ENCODE measurements around the gene LIM2. TPM values are rescaled to one million over a fixed set of nuclear protein-coding genes. Genes with fewer than 3 reads are reported as not detected.

The LIM2 gene
- total and polyA plus RNA-seq, 2 donors: not detected

DNA sequence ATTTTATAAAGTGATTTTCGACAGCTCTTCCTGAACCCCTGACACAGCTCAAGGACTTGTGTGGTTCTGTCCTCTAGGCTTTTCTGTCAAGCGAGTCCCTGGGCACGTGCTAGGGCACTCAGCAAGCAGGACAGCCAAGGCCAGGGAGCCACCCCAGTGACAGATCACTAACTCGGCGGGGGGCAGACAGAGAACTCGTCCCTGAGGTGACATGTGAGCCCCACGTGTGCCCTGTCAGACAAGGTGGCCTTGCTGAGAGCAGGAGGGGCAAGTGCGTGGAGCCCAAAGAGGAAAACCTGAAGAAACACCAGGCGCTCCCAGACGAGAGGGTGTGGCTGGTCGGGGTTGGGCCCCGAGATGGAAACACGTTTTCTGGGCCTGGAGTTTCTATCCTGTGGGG, 26.5 kb downstream of the LIM2 start:
- no peak overlapping the region for H3K27ac ChIP-seq (ENCODE audit: low read depth in 1 of 2, low read length in 1 of 2)
- peaks cover 6 to 53% of the 10 kb centered on the region in 2 donors for H3K4me1 ChIP-seq (ENCODE audit: control insufficient read depth in 2 of 2, insufficient read depth in 2 of 2, low read length in 2 of 2)
- no peaks in the 10 kb centered on the region for H3K9me3 ChIP-seq (ENCODE audit: control insufficient read depth in 2 of 2, insufficient read depth in 1 of 2, low read length in 1 of 2)
- no peak for DNase-seq (ENCODE audit: low read depth in 6 of 9, low spot score in 9 of 9)
- no peaks in the 10 kb centered on the region for H3K27me3 ChIP-seq (ENCODE audit: control insufficient read depth in 2 of 2, insufficient read depth in 1 of 2, low read length in 1 of 2)
- WGBS: 97% methylated on average over 13 of the region's 13 CpGs
- no peak overlapping the region for H3K4me3 ChIP-seq (ENCODE audit: low read length in 2 of 2)
- H3K36me3 ChIP-seq (ENCODE audit: control insufficient read depth in 2 of 2, insufficient read depth in 2 of 2, low read length in 1 of 2): no peaks in the 10 kb centered on the region

DNA sequence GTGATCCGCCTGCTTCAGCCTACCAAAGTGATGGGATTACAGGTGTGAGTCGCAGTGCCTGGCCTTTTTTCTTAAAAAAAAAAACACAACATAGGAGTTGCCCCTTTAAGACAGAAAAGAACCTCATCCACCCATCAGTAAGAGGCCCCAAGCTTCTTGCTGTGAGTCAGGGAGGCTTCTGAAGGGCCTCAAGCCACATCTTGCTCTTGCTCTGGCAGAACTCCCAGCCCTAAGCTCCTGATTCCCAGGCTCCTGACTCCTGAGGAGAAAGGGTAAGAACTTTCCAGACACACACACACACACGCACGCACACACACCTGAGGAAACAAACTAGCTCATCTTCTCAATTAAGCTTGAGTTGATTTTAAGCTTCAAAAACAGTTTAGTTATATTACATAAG, 28.5 kb downstream of the LIM2 start:
- Histone ChIP-seq H3K9me3 (ENCODE audit: control insufficient read depth in 2 of 2, insufficient read depth in 1 of 2, low read length in 1 of 2) (no peaks in the 10 kb centered on the region), H3K27me3 (ENCODE audit: control insufficient read depth in 2 of 2, insufficient read depth in 1 of 2, low read length in 1 of 2) (no peaks in the 10 kb centered on the region), H3K36me3 (ENCODE audit: control insufficient read depth in 2 of 2, insufficient read depth in 2 of 2, low read length in 1 of 2) (no peaks in the 10 kb centered on the region), H3K4me3 (ENCODE audit: low read length in 2 of 2) (no peak overlapping the region), H3K4me1 (ENCODE audit: control insufficient read depth in 2 of 2, insufficient read depth in 2 of 2, low read length in 2 of 2) (peaks cover 10 to 46% of the 10 kb centered on the region in 2 donors), H3K27ac (ENCODE audit: low read depth in 1 of 2, low read length in 1 of 2) (peak overlapping the region in 1 of 2 donors; percentile 19)
- 92% methylated on average over 4 of the region's 4 CpGs for WGBS
- DNase-seq (ENCODE audit: low read depth in 6 of 9, low spot score in 9 of 9): no peak

DNA sequence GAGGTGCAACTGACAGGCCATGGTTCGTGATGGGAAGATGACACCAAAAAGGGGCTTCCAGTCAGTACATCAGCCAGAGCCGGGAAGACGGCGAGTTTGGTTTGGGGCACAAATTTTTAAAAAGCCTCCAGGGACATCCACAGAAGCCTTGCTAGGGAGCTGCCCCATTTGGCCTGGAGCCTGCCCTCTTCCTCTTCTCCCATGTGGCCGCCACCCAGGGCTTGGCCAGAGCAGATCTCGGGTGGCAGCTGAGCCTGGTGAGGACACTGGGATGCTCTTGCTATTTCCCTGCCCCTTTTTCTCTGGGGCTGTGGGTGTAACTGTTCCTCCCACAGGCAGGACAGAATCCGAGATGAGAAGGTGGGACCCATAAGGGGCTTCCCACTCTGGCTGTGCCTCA, 29.8 kb downstream of the LIM2 start:
- 96% methylated on average over 7 of the region's 7 CpGs for WGBS
- no peaks in the 10 kb centered on the region for H3K9me3 ChIP-seq (ENCODE audit: control insufficient read depth in 2 of 2, insufficient read depth in 1 of 2, low read length in 1 of 2)
- H3K27me3 ChIP-seq (ENCODE audit: control insufficient read depth in 2 of 2, insufficient read depth in 1 of 2, low read length in 1 of 2): no peaks in the 10 kb centered on the region
- H3K4me3 ChIP-seq (ENCODE audit: low read length in 2 of 2): no peak overlapping the region
- peaks cover 0 to 1% of the 10 kb centered on the region in 2 donors for H3K36me3 ChIP-seq (ENCODE audit: control insufficient read depth in 2 of 2, insufficient read depth in 2 of 2, low read length in 1 of 2)
- peaks cover 14 to 44% of the 10 kb centered on the region in 2 donors for H3K4me1 ChIP-seq (ENCODE audit: control insufficient read depth in 2 of 2, insufficient read depth in 2 of 2, low read length in 2 of 2)
- DNase-seq (ENCODE audit: low read depth in 6 of 9, low spot score in 9 of 9): no peak
- no peak overlapping the region for H3K27ac ChIP-seq (ENCODE audit: low read depth in 1 of 2, low read length in 1 of 2)

DNA sequence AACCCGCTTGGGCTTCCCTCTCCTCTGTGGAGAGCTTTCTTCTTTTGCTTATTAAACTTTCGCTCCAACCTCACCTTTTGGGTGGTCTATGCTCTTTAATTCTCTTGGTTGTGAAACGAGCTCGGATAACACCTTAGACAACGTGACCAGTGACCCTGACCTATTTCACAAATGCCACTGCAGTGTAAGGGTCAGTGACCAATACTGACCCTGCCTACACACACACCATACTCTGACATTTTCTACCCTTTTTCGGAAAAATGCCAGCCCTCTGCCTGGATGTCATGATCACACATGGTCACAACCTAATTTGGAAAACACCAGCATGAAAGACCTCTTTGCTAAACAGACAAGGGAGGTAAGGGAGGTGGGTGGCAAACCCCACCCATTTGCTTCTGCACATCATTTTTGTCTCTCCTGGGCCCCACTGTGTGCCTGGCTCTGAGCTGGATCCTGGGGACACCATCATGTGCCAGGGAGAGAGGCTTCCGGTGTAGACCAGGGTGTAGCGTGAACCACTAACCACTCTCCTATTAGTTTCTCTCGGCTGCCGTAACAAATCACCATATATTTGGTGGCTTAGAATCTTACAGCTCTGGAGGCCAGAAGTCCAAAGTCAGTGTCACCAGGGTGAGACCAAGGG, 31.5 kb downstream of the LIM2 start:
- H3K27me3 ChIP-seq (ENCODE audit: control insufficient read depth in 2 of 2, insufficient read depth in 1 of 2, low read length in 1 of 2): no peaks in the 10 kb centered on the region
- no peak for DNase-seq (ENCODE audit: low read depth in 6 of 9, low spot score in 9 of 9)
- WGBS: 98% methylated on average over 10 of the region's 10 CpGs
- H3K9me3 ChIP-seq (ENCODE audit: control insufficient read depth in 2 of 2, insufficient read depth in 1 of 2, low read length in 1 of 2): no peaks in the 10 kb centered on the region
- H3K36me3 ChIP-seq (ENCODE audit: control insufficient read depth in 2 of 2, insufficient read depth in 2 of 2, low read length in 1 of 2): peaks cover 8 to 13% of the 10 kb centered on the region in 2 donors
- H3K4me3 ChIP-seq (ENCODE audit: low read length in 2 of 2): no peak overlapping the region
- H3K27ac ChIP-seq (ENCODE audit: low read depth in 1 of 2, low read length in 1 of 2): no peak overlapping the region
- peaks cover 8 to 33% of the 10 kb centered on the region in 2 donors for H3K4me1 ChIP-seq (ENCODE audit: control insufficient read depth in 2 of 2, insufficient read depth in 2 of 2, low read length in 2 of 2)

DNA sequence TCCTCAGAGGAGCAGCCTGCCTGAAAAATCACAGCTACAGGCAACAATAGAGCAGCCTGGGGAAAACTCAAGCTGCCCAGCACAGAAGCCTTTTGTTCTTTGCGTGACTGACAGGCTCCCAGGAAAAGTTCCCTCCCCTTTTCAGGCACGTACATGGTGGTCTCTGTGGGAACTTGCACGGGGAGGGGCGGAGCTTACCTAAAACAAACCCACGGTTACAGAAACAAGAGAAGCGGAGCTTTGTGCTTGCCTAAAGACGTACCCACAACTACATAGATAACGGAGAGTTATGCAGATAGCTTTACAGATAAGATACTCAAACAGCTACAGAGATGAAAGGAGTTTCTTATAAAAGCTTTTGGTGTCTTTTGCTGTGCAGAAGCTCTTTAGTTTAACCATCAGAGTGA, 33.0 kb downstream of the LIM2 start:
- peak overlapping the region; percentile 73 to 80 for H3K27ac ChIP-seq (ENCODE audit: low read depth in 1 of 2, low read length in 1 of 2)
- H3K4me1 ChIP-seq (ENCODE audit: control insufficient read depth in 2 of 2, insufficient read depth in 2 of 2, low read length in 2 of 2): peaks cover 8 to 31% of the 10 kb centered on the region in 2 donors
- H3K36me3 ChIP-seq (ENCODE audit: control insufficient read depth in 2 of 2, insufficient read depth in 2 of 2, low read length in 1 of 2): peaks cover 16 to 27% of the 10 kb centered on the region in 2 donors
- H3K9me3 ChIP-seq (ENCODE audit: control insufficient read depth in 2 of 2, insufficient read depth in 1 of 2, low read length in 1 of 2): no peaks in the 10 kb centered on the region
- H3K4me3 ChIP-seq (ENCODE audit: low read length in 2 of 2): no peak overlapping the region
- H3K27me3 ChIP-seq (ENCODE audit: control insufficient read depth in 2 of 2, insufficient read depth in 1 of 2, low read length in 1 of 2): no peaks in the 10 kb centered on the region
- WGBS: 6% methylated on average over 8 of the region's 8 CpGs
- DNase-seq (ENCODE audit: low read depth in 6 of 9, low spot score in 9 of 9): peak in 8 of 9 donors; percentile 76 to 94 (median 86)

DNA sequence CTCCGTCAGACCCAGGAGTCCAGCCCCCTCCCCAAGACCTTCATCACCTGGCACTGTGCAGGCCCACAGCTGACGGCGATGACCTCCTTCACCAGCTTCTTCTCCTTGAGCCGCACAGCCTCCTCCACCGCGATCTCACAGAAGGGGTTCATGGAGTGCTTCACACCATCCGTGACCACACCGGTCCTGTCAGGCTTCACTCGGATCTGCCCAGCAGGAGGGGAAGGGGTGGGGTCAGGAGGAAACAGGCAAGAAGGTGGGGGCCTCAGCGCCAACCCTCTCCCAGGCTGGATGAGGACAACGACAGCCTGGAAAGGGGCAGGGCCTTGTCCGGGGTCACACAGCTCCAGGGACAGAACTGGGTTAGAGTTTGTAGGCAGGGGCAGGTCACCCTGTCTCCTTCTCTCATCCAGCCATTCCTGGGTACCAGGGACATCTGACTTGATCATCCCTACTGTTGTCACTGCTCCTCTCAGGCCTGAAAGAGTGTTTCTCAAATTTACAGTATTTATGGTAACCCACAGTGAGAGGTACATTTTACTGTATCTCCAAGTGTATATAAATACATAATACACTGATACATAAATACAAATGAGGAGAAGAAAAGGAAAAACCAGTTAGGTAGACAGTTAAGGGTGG, 33.6 kb downstream of the LIM2 start:
- Histone ChIP-seq H3K27me3 (ENCODE audit: control insufficient read depth in 2 of 2, insufficient read depth in 1 of 2, low read length in 1 of 2) (no peaks in the 10 kb centered on the region), H3K36me3 (ENCODE audit: control insufficient read depth in 2 of 2, insufficient read depth in 2 of 2, low read length in 1 of 2) (peaks cover 18 to 31% of the 10 kb centered on the region in 2 donors), H3K27ac (ENCODE audit: low read depth in 1 of 2, low read length in 1 of 2) (peak overlapping the region; percentile 73 to 80), H3K9me3 (ENCODE audit: control insufficient read depth in 2 of 2, insufficient read depth in 1 of 2, low read length in 1 of 2) (no peaks in the 10 kb centered on the region), H3K4me3 (ENCODE audit: low read length in 2 of 2) (no peak overlapping the region), H3K4me1 (ENCODE audit: control insufficient read depth in 2 of 2, insufficient read depth in 2 of 2, low read length in 2 of 2) (peaks cover 8 to 26% of the 10 kb centered on the region in 2 donors)
- no peak for DNase-seq (ENCODE audit: low read depth in 6 of 9, low spot score in 9 of 9)
- 93% methylated on average over 12 of the region's 12 CpGs for WGBS

DNA sequence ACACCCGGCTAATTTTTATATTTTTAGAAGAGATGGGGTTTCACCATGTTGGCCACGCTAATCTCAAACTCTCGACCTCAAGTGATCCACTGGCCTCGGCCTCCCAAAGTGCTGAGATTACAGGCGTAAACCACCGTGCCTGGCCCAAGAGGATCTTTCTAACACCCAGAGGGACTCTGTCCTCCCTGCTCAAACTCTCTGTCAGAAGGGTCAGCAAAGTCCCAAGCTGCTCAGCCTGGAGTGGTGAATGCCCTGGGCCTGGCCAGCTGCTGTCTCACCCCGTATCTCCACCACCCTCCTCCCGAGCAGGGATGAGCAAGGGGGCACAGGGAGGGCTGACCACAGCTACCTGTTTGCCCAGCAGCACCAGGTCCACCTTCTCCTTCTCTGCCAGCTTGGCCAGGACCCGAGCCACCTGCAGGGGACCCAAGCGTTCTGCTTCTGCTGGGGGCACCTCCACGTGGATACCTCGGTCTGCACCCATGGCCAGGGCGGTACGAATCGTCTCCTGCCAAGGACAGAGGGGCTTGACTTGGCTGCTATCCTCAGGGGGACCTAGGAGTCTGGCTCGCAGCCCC, 34.9 kb downstream of the LIM2 start:
- no peaks in the 10 kb centered on the region for H3K27me3 ChIP-seq (ENCODE audit: control insufficient read depth in 2 of 2, insufficient read depth in 1 of 2, low read length in 1 of 2)
- no peak for DNase-seq (ENCODE audit: low read depth in 6 of 9, low spot score in 9 of 9)
- no peak overlapping the region for H3K27ac ChIP-seq (ENCODE audit: low read depth in 1 of 2, low read length in 1 of 2)
- WGBS: 97% methylated on average over 16 of the region's 16 CpGs
- H3K36me3 ChIP-seq (ENCODE audit: control insufficient read depth in 2 of 2, insufficient read depth in 2 of 2, low read length in 1 of 2): peaks cover 18 to 31% of the 10 kb centered on the region in 2 donors
- no peaks in the 10 kb centered on the region for H3K9me3 ChIP-seq (ENCODE audit: control insufficient read depth in 2 of 2, insufficient read depth in 1 of 2, low read length in 1 of 2)
- no peak overlapping the region for H3K4me3 ChIP-seq (ENCODE audit: low read length in 2 of 2)
- H3K4me1 ChIP-seq (ENCODE audit: control insufficient read depth in 2 of 2, insufficient read depth in 2 of 2, low read length in 2 of 2): peaks cover 8 to 19% of the 10 kb centered on the region in 2 donors

DNA sequence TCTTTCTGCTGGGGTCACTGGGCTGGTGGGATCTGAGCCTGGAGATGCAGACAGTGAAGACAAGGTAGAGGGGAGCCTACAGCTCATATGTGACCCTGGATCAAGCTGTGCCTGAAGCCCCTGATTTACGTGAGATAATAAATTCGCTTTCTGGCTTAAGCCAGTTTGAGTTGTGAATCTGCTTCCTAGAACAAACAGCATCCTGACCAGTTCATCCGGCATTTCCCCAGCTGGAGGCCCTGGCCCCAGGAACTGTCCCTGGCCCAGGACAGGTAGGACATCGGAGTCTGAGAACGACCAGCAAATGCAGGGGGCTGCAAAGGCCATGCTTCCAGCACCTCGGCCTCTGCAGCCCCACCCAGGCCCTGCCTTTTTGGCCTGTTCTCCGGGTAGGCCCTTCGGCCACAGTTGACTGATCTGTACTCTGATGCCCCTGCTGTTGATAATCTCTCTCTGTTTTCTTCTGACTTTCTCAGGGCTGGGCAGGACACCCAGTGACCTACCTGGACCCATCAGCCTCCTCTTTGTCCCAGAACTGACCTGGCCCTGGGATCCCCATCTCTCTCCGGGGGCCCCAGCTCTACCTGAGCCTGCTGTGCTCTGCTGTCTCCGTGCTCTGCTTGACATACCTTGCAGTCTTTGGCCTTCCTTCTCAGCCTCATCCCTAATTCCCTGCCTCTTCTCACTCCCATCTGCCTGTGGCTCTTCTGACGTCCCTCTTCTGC, 36.3 kb downstream of the LIM2 start:
- Histone ChIP-seq H3K36me3 (ENCODE audit: control insufficient read depth in 2 of 2, insufficient read depth in 2 of 2, low read length in 1 of 2) (peaks cover 20 to 45% of the 10 kb centered on the region in 2 donors), H3K27ac (ENCODE audit: low read depth in 1 of 2, low read length in 1 of 2) (no peak overlapping the region), H3K9me3 (ENCODE audit: control insufficient read depth in 2 of 2, insufficient read depth in 1 of 2, low read length in 1 of 2) (peaks cover 0 to 1% of the 10 kb centered on the region in 2 donors), H3K4me3 (ENCODE audit: low read length in 2 of 2) (no peak overlapping the region), H3K4me1 (ENCODE audit: control insufficient read depth in 2 of 2, insufficient read depth in 2 of 2, low read length in 2 of 2) (peaks cover 8 to 15% of the 10 kb centered on the region in 2 donors), H3K27me3 (ENCODE audit: control insufficient read depth in 2 of 2, insufficient read depth in 1 of 2, low read length in 1 of 2) (no peaks in the 10 kb centered on the region)
- no peak for DNase-seq (ENCODE audit: low read depth in 6 of 9, low spot score in 9 of 9)
- 93% methylated on average over 11 of the region's 11 CpGs for WGBS

Data from thymus (tissue), 11 donors.